CD4-positive, alpha-beta T cell treated with Interferon alpha-2 for 1 hour (primary cell): ENCODE measurements around the gene GSDMA.

ENCODE experiments used
- DNase-seq, 2 donors: peaks; one replicate each; pipeline ENCODE4 v3.0.0-alpha.2; 2020 to 2022

The GSDMA gene

DNA sequence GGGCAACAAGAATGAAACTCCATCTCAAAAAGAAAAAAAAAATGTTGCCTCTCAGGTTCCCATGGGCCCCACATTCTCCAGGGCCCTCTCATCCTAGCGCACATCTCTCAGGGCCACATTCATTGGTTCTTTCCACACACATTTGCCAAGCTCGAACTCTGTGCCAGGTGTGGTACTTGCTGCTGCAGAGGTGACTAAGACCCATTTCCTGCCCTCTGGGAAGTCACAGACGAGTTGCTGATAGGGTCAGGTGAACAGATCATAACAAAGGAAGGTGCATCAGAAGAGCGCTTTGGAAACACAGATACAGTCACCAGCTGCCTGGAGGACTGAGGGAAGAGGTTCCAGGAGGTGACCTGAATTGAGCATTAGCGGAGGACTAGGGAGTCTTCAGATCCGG, 1.0 kb downstream of the GSDMA start:
- DNase-seq: no peak

DNA sequence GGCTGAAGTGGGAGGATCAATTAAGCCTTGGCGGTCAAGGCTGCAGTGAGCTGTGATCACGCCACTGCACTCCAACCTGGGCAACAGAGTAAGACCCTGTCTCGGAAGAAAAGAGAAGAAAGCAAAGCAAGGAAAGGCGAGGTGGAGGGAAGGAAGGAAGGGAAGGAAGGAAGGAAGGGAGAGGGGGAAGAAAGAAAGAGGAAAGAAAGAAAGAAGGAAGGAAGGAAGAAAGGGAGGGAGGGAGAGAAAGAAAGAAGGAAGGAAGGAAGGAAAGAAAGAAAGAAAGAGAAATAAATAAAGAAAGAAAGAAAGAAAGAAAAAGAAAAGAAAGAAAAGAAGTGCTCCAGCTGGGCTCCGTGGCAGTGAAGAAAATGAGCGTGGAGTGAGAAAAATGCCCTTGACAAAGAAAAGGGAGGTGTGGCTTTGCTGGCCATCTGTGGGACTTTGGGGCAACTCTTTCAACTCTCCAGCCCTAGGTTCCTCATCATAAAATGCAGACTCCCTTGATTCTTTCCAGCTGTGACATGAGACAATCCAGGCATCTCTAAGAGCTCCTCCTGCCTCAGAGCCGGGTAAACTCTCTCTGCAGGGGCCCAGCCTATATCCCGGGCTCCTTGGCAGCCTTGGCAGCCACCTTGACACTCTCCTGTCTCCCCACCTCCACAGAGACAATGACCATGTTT, 2.4 kb downstream of the GSDMA start:
- no peak for DNase-seq

DNA sequence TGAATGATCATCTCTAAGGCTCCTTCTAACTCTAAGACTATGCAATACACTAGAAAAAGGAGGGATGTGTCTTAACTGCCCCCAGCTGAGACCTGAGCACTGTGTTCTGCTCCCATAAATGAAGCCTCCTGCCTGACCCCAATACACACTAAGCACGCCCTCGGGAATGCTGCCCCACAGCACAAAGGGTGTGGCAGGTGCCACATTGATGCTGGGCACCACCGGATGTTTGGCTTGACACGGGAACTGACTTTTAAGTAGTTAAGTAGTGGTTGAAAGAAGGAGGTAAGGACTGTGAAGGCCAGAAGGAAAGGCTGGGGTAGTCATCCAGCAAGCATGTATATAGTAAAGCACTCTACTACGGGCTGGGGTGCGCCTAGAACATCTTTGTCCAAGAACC, 4.0 kb downstream of the GSDMA start:
- DNase-seq: no peak

- no peak for DNase-seq
Measured at GRCh38 chr17:39968761-39969160, 6.0 kb downstream of the GSDMA start.

DNA sequence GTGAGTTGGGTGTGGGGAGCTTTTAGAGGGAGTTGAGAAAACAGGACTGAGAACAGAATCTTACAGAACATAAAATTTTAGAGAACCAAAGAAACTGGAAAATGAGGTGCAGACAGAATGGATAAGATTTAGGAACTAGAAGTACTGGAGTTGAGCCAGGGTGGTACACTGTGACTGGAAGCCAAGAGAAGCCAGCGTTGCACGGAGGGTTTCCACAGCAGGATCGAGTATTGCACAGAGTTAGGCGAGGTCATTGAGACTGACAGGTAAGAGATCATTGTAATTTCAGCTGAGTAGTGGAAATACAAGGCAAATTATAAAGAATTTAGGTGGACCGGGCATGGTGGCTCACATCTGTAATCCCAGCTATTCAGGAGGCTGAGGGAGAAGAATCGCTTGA, 6.6 kb downstream of the GSDMA start:
- DNase-seq: no peak

DNA sequence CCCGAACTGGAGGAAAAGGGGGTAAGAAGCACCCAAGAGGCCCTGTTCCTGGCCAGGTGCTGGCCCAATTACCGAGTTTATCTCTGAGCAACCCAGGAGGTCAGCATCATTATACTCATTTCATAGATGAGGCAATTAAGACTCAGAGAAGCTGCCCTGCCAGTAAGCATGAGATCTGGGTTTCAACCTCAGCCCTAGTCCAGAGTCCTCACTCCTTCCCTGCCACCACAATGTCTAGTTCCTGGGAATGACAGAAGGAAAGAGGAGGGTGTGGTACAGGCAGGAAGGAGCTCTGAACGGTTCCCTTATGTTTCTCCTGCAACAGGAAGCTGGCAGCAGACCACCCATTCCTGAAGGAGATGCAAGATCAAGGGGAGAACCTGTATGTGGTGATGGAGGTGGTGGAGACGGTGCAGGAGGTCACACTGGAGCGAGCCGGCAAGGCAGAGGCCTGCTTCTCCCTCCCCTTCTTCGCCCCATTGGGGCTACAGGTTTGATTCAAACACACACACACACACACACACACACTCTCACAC, 7.4 kb downstream of the GSDMA start:
- no peak for DNase-seq

DNA sequence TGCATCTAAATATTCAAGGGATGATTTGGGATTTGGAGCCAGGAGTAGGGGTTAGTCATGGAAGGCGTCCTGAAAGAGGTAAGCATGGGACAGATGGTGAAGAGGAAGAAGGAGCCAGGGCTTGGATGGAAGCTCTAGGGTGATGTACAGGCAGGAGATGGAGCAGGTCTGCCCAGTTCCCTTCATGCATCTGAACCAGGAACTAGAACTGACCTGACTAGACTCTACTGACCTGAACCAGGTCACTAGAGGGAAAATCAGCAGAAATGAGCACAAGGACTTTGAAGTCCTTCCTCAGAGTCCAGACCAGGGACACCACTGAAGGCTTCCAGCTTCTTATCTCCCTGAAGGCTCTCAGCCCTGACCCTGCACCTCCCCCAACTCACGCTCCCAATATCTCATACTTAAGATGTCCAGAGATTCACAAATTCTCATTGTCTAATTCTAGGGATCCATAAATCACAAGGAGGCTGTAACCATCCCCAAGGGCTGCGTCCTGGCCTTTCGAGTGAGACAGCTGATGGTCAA, 8.3 kb downstream of the GSDMA start:
- DNase-seq: no peak

DNA sequence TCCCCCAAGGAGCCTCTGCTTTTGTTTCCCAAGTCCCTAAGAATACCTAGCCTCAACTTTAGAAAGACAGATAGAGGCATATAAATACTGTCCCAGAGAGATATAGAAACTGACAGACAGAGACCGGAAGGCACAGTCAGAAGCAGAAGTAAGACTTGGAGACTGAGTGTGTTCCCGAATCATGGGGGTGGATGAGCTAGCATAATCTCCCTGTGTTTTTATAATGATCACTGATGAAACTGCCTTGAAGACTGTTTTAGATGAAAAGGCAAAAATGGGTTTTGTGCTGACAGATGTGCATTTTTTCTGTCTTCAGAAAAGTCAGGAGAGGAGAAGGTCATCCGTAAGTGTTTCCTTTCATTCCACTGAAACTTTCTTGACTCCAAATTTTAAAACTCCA, 9.5 kb downstream of the GSDMA start:
- DNase-seq: peak in 1 of 2 donors; percentile 12

DNA sequence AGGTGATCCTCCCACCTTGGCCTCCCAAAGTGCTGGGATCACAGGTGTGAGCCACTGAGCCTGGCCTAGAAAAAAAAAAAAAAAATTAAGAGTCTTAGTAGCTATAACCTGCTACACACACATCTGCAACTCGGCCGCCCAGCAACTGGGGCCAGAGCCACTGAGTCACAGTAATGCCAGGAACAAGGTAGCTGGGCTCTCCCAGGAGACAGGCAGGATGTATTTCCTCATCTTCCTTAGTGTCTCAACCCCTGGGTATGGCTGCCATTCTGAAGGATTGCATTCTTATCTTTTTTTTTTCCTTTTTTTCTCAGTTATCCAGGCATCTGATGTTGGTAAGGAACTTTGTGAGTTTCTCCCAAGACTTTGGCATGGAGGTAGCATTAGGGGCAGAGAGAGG, 10.7 kb downstream of the GSDMA start:
- DNase-seq: no peak

DNA sequence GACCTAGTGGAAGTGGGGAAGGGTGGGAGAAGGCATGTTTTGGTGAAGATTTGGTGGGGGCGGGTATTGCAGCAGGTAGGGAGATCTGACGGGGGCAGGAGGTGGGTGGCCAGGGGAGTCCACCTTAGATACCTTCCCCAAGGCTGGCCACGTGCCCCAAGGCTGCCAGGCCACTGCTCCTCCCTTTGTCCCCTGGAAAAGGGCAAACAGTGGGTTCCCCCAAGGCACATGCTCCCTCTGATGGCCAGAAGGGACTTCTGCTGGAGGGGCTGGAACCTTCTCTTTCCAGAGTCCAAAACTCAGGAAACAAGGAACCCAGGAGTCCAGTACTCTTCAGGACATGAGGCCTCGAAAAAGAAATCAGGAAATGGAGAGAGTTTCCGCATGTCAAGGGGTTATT, 11.6 kb downstream of the GSDMA start:
- DNase-seq: no peak

- no peak for DNase-seq
Measured at GRCh38 chr17:39975801-39976200, 13.0 kb downstream of the GSDMA start.

DNA sequence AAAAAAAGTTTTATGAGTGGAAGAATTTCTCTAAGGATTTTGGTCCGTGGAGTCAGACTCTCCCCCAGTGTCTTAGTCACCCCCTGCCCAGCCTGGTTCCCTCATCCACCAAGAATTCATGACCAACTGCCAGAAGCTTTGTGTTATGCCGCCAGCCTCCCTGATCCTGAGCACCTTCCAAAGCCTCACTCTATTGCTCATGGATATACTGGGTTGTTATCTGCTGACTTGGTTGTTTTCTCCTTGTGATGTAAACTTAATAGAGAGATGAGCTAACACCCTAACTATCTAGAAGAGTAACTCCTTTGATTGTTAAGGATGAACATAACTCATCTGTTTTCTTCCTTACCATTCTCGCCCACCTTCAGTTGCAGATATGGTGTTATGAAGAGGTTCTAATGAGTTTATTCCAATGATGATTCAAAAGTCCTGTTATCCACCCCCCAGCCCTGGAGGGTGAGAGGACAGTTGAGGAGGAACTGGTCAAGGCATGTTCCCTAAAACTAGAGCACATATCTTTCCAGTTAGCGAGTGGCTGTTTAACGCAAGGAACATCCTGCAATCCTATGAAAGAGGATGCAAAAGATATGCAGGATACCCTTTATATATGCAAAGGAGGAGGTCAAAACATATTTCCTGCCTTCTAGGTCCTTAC, 16.3 kb downstream of the GSDMA start:
- DNase-seq: no peak

GRCh38 chr17:39979893-39980350, 17.1 kb downstream of the GSDMA start:
- no peak for DNase-seq

- peak; percentile 99 to 100 for DNase-seq
Measured at GRCh38 chr17:39980351-39981206, 17.8 kb downstream of the GSDMA start, which contains the start of gene PSMD3. PSMD3 (plus strand) TSS chr17:39980807; CDS start chr17:39980971, 164 bp downstream.

GRCh38 chr17:39981207-39981741, 18.5 kb downstream of the GSDMA start:
- DNase-seq: no peak

DNA sequence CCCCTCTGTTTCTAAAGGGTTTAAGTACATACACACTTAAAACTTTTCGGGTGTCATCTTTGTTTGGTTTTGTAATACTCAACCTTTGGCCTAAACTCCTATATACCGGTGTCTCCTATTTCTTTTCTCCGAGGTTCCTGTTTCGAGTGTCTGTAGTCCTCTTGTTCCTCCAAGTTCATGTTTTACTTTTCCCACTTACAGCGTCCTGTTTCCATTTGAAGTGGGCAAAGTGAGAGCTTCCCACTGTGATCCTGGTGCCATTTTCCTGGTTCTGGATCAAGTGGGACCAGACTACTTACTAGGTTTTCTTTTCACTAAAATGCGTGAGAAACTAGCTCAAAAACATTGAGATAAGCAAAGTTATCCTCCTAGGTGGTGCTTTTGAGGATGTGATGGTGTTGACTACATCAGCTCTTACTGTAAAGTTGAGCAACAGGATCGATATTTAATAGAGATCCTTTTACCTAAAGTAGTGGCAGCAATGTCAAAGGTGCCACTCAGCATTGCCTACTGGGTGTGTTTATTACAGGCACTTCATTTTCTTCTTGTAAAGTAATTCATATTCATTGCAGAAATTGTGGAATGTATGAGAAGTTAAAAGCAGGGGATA, 19.1 kb downstream of the GSDMA start:
- DNase-seq: no peak

DNA sequence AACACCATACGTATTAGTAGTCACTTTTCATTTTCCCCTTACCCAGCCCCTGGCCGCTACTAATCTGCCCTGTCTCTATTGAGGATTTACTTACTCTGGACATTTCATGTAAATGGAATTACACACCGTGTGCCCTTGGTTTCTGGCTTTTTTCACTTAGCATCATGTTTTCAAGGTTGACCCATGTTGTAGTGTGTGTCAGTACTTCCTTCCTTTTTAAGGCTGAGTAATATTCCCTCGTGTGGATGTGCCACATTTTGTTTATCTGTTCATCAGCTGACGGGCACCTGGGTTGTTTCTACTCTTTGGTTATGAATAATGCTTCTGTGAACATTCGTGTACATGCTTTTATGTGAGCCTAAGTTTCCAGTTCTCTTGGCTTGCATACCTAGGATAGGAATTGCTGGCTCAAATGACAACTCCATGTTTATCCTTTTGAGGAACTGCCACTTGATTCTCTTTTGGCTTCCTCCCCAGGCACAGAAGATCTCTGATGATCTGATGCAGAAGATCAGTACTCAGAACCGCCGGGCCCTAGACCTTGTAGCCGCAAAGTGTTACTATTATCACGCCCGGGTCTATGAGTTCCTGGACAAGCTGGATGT, 25.5 kb downstream of the GSDMA start:
- DNase-seq: no peak

- no peak for DNase-seq
Measured at GRCh38 chr17:39994448-39994847, 31.6 kb downstream of the GSDMA start.

DNA sequence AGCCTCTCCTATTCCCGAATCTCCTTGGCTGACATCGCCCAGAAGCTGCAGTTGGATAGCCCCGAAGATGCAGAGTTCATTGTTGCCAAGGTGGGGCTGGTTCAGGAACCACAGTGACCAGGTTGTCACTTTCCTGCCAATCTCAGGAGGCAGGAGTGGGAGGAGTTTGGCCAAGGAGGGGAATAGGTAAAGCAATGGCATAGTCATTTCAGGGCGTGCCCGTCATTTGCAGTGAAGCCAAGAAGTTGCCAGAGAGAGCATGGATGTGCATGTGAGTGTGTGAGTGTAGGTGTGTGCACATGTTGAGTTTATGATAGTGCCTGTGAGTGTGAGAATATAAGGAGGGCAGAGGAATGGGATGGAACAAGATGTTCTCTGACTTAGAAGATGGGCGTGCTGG, 32.6 kb downstream of the GSDMA start:
- DNase-seq: no peak

DNA sequence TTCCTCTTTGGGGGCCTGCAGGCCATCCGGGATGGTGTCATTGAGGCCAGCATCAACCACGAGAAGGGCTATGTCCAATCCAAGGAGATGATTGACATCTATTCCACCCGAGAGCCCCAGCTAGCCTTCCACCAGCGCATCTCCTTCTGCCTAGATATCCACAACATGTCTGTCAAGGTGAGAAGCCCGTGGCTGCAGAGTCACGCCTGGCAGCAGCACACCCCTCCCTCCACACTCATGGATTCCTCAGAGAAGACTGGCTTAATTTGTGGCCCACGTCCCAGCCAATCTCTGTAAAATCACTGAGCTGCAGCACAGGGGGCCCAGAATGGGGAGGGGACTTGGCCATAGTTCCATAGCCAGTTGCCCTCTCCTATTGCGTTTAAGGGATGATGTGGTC, 33.4 kb downstream of the GSDMA start:
- no peak for DNase-seq

GRCh38 chr17:39996800-39997199, 34.0 kb downstream of the GSDMA start:
- no peak for DNase-seq

DNA sequence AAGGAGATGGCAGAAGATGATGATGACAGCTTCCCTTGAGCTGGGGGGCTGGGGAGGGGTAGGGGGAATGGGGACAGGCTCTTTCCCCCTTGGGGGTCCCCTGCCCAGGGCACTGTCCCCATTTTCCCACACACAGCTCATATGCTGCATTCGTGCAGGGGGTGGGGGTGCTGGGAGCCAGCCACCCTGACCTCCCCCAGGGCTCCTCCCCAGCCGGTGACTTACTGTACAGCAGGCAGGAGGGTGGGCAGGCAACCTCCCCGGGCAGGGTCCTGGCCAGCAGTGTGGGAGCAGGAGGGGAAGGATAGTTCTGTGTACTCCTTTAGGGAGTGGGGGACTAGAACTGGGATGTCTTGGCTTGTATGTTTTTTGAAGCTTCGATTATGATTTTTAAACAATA, 34.7 kb downstream of the GSDMA start:
- DNase-seq: no peak
